H1 (cell line): ENCODE results near the gene NEMF. TPM values are rescaled to one million over a fixed set of nuclear protein-coding genes. Genes with fewer than 3 reads are reported as not detected.
A peak's percentile ranks its signal among the peaks of the same experiment; 100 is the strongest.

Experiments used
- BRCA1 ChIP-seq: IDR thresholded peaks from 2 replicates; pipeline ENCODE4 v1.6.1; 2012; ENCODE audit warnings: low read depth, low read length, improper control_type of control experiment
- CREB1 ChIP-seq: IDR thresholded peaks from 2 replicates; pipeline ENCODE4 v1.6.1; 2012; ENCODE audit warnings: inconsistent platforms
- E2F6 ChIP-seq: IDR thresholded peaks from 2 replicates; pipeline ENCODE4 v1.6.1; 2012; ENCODE audit warnings: inconsistent platforms
- EP300 ChIP-seq, 2 experiments: IDR thresholded peaks; 1 replicate in 1 of 2; 2 replicates in 1 of 2; pipeline ENCODE4 v1.6.1; 2011 to 2012; ENCODE audit warnings: low read depth in 2 of 2, low read length in 2 of 2, mild to moderate bottlenecking in 2 of 2, borderline replicate concordance in 1 of 2, inconsistent platforms in 1 of 2, moderate library complexity in 1 of 2
- EZH2 ChIP-seq: fragments of 200-600 bp; sonication (generic); IDR thresholded peaks from 2 replicates; pipeline ENCODE4 v1.7.1; 2012; ENCODE audit warnings: low read depth, mild to moderate bottlenecking, moderate library complexity, low read length, inconsistent platforms; ENCODE audit not compliant: severe bottlenecking
- FOSL1 ChIP-seq: IDR thresholded peaks from 2 replicates; pipeline ENCODE4 v1.6.1; 2011; ENCODE audit warnings: mild to moderate bottlenecking, low read depth, low read length, moderate library complexity; ENCODE audit not compliant: insufficient read depth
- GTF2F1 ChIP-seq: IDR thresholded peaks from 2 replicates; pipeline ENCODE4 v1.6.1; 2012; ENCODE audit warnings: low read depth, low read length, improper control_type of control experiment, borderline replicate concordance
- HDAC2 ChIP-seq, 2 experiments: fragments of 300-600 bp in 1 of 2; sonication (generic) in 1 of 2; IDR thresholded peaks; 2 replicates each; pipeline ENCODE4 v1.6.1; 2011 to 2012; ENCODE audit warnings: low read depth in 2 of 2, low read length in 2 of 2, mild to moderate bottlenecking in 2 of 2, moderate library complexity in 2 of 2, borderline replicate concordance in 1 of 2, inconsistent platforms in 1 of 2
- NRF1 ChIP-seq: IDR thresholded peaks from 2 replicates; pipeline ENCODE4 v1.6.1; 2011; ENCODE audit warnings: mild to moderate bottlenecking, low read depth, low read length, improper control_type of control experiment
- PHF8 ChIP-seq: fragments of 200-600 bp; sonication (generic); conservative IDR thresholded peaks from 2 replicates; pipeline ENCODE4 v1.7.1; 2012; ENCODE audit warnings: low read depth, mild to moderate bottlenecking, inconsistent platforms, low read length, moderate library complexity
- RAD21 ChIP-seq, 2 experiments: IDR thresholded peaks in 1 of 2; conservative IDR thresholded peaks in 1 of 2; 2 replicates each; pipeline ENCODE4 v1.6.1; 2011; ENCODE audit warnings: low read depth in 2 of 2, low read length in 2 of 2, improper control_type of control experiment in 1 of 2, inconsistent platforms in 1 of 2, mild to moderate bottlenecking in 1 of 2, moderate library complexity in 1 of 2
- RBBP5 ChIP-seq: IDR thresholded peaks from 2 replicates; pipeline ENCODE4 v1.7.1; 2012; ENCODE audit warnings: low read depth, mild to moderate bottlenecking, inconsistent platforms, low read length, moderate library complexity, borderline replicate concordance
- SP1 ChIP-seq: IDR thresholded peaks from 2 replicates; pipeline ENCODE4 v1.6.1; 2011; ENCODE audit warnings: low read depth, low read length
- SRF ChIP-seq: IDR thresholded peaks from 2 replicates; pipeline ENCODE4 v1.6.1; 2011; ENCODE audit warnings: mild to moderate bottlenecking, low read depth, low read length, moderate library complexity
- TAF1 ChIP-seq: IDR thresholded peaks from 2 replicates; pipeline ENCODE4 v1.6.1; 2011; ENCODE audit warnings: mild to moderate bottlenecking, low read depth, low read length
- TAF7 ChIP-seq: optimal IDR thresholded peaks from 2 replicates; pipeline ENCODE3; 2011; ENCODE audit warnings: low read depth, mild to moderate bottlenecking, inconsistent platforms, low read length, moderate library complexity, borderline replicate concordance
- polyA plus RNA-seq, 7 experiments: library from polyadenylated mRNA; depleted of rRNA in 3 of 7; stranded (reverse) in 5 of 7; unstranded in 2 of 7; fragments of >200 nt in 5 of 7; fragments of 200-250 nt in 2 of 7; gene quantifications; 1 replicate in 5 of 7; 2 replicates in 1 of 7; 4 replicates in 1 of 7; pipeline versions ENCODE4 v1.2.1 to v1.2.3, GENCODE V29; 2011 to 2013; ENCODE audit warnings: missing spikeins in 2 of 7, mixed read lengths in 2 of 7
- total RNA-seq: library from RNA; stranded (reverse); fragmentation: NEBNext Ultra II Directional; extraction: Animal tissue kit (Norgen Biotek cat#: 25700); gene quantifications from 2 replicates; pipeline ENCODE4 v1.2.1, GENCODE V29; 2021

Gene NEMF
- total and polyA plus RNA-seq, 2 of the 8 experiments (the other 6 are each of a cell fraction or from before 2014, with no cell fraction given): 8.3 to 45.5 TPM

- TF ChIP-seq E2F6 (peak; percentile 61), EZH2 (no peak), BRCA1 (no peak), HDAC2 (IDR thresholded peaks at IDR 0.05; ENCODE audit: borderline replicate concordance in 1 of 2, low read depth in 2 of 2, low read length in 2 of 2) (no peak), TAF1 (peak; percentile 96), EP300 (IDR thresholded peaks at IDR 0.05; ENCODE audit: borderline replicate concordance in 1 of 2, low read depth in 2 of 2, low read length in 2 of 2) (peak in 1 of 2 experiments; percentile 48; a peak in 1 of 3 replicates), TAF7 (peak; percentile 89), GTF2F1 (peak; percentile 54), FOSL1 (0 out of 2 replicates have a peak, but pooled peaks have one; percentile 60), SP1 (peak; percentile 64; the same call in 1 of the 2 replicates), SRF (peak; percentile 49), CREB1 (peak; percentile 91), NRF1 (peak; percentile 60), PHF8 (peak; percentile 92), RBBP5 (0 out of 2 replicates have a peak, but pooled peaks have one; percentile 88), RAD21 (IDR thresholded peaks at IDR 0.05 in 1 of 2, conservative IDR thresholded peaks at IDR 0.05 in 1 of 2; ENCODE audit: low read depth in 2 of 2, low read length in 2 of 2) (peak; percentile 0 to 30; a peak in 1 of 4 replicates)
These were observed 40.2 kb upstream of the NEMF start, which contains the start of gene ARF6 (continued) for GRCh38 chr14:49892636-49893308.
